Measurements from ENCODE around the gene PIP4K2C.
A peak's percentile ranks its signal among the peaks of the same experiment; 100 is the strongest.

- TF ChIP-seq POLR2A (IDR thresholded peaks at IDR 0.05; ENCODE audit: low read depth) (no peak), POLR2AphosphoS5 (IDR thresholded peaks at IDR 0.05) (peak in 1 of 2 donors; percentile 42), CTCF (IDR thresholded peaks at IDR 0.05) (peak; percentile 84 to 98 (median 87)), EP300 (IDR thresholded peaks at IDR 0.05) (no peak)
Observed at GRCh38 chr12:57632958-57633840, 42.2 kb downstream of the PIP4K2C start, which contains the start of gene B4GALNT1.

Measured in esophagus muscularis mucosa (tissue), 4 donors.